G401 (cell line): ENCODE data around the gene NUDT17. TPM values are rescaled to one million over a fixed set of nuclear protein-coding genes. Genes with fewer than 3 reads are reported as not detected.
"Not testable (repeated sequence)": the region's sequence is repeated elsewhere in the genome, so short reads cannot be mapped to it uniquely, and the experiment has no call there.

Experiments used
- DNase-seq: peaks from one replicate; pipeline ENCODE4 v3.0.0-alpha.2; 2015; ENCODE audit warnings: low spot score
- in situ Hi-C: cut with HindIII; loops from 2 replicates; pipeline ENCODE4 v1.10.0; 2016; ENCODE audit warnings: low sequenced_read_pairs, mixed read lengths
- total RNA-seq: library from RNA; depleted of rRNA; stranded (reverse); fragments of >200 nt; shearing (Covaris generic); gene quantifications from 2 replicates; pipeline ENCODE4 v1.2.3, GENCODE V29; 2014; rRNA removed

NUDT17 gene, protein sequence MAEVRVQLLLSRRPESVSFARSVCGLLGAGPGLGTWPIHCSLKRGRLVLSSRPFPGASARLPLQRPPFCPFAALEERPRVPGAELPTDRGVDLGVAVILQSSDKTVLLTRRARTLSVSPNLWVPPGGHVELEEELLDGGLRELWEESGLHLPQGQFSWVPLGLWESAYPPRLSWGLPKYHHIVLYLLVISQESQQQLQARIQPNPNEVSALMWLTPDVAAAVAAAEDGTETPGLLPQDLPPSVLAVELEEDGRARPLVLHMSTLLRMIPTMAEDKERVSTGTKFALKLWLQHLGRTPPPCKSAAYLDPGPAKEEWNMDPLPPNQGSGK
- 3.1 and 3.6 TPM in 2 replicates for total RNA-seq

DNA sequence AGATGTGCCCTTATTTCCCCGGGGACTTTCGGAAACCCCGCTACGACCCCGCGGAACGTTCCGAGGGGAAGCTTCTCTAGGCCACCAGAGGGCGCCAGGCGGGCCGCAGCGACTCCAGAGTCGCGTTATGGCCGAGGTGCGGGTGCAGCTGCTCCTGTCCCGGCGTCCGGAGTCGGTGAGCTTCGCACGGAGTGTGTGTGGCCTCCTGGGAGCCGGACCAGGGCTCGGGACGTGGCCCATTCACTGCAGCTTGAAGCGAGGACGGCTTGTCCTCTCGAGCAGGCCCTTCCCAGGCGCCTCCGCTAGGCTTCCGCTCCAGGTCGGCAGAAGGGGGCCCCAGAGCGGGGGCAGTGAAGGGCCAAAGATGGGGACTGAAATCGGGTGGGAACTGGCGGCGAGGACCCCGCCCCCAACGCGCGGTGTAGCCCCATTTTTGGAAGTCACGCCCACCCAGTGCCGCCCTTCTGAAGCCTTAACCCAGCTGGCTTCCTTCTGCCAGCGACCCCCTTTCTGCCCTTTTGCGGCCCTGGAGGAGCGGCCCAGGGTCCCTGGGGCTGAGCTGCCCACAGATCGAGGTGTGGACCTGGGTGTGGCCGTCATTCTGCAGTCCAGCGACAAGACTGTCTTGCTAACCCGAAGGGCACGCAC, at the start of gene NUDT17:
TSS of gene NUDT17 (plus strand) at position 117 of the 648 bp plus-strand sequence. CDS start at position 128, 11 bp downstream.
- DNase-seq, result peak; percentile 76
- in situ Hi-C loops, result no loop called here

DNA sequence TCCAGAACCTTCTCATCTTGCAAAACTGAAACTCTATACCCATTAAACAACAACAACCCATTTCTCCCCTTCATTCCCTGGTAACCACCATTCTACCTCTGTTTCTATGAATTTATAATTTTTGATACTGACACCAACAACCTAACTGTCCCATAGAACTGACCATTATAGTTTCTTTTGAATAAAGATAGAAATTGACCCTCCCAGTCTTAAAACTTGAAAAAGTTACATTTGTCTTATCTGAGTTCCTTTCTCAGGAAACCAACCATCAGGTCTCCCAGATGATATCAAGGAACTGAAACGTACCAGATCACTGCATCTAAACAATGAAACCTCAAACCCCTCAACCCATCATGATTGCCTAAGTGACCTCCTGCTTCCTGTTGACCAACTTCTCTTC, 48.7 kb upstream of the NUDT17 start:
- DNase-seq, result no peak
- in situ Hi-C loops, result no loop called here

DNA sequence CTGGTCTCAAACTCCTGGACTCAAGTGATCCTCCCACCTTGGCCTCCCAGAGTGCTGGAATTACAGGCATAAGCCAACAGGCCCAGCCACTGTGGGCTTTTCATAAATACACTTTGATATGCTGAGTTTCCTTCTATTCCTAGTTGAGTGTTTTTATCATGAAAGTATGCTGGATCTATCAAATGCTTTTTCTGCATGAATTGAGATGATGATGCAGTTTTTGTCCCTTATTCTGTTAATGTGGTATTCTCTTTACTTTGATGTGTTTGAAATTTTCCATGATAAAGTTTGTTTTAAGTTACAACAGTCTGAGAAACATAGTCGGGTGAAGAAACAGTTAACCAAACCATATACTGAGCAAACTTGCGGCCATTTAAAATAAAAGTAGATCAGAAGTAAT, 45.6 kb upstream of the NUDT17 start:
- in situ Hi-C loops, result no loop called here
- DNase-seq, result no peak

DNA sequence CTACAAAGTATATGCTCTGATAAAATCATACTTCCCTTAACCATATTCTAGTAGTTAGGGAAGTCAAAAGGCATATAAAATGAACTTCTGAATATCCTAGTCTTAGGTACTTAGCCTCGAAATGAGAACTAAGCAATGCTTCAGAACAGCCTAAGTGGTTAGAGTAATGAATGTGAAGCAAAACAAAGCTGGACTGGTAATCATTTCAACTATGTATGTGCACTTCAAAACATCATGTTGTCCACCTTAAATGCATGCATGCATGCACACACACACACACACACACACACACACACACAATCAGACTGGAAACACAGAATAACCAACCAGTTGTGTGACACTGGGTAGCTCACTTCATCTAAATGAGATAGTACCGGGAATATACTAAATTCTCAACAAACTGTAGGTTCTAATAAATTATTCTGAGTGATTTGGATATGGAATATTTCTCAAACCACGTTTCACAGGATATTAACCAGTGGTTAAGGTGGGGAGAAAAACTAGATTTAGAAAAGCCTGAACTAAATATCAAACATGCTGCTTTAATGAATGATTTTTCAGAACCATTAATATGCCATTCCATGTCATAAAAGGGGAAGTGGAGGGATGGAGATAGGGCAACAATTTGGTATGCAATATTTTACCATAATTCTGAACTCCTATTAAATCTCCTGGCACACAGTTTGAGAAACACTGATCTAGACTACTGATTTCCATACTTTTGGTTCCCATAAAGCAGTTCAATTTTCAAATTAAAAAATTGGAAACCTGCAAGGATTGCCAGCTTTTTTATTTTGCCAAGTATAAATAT, 41.0 kb upstream of the NUDT17 start:
- in situ Hi-C loops, result no loop called here
- DNase-seq, result no peak

DNA sequence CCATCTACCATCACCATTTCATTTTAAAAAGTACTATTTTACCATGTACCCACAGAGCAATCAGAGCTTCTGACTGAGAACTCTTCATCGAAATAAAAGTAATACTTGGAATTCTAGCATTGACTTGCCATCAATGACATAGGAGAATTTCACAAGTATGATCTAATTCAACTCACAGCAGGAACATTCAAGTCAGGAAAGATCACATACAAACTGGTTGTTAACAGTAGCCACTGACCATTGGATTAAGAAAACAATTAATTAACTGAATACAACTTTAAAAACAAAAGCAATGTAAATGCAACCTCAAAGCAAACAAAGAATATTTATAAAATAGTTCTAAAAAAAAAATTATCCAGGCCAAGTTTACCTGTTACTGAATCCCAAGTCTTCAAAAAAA, 40.4 kb upstream of the NUDT17 start:
- DNase-seq, result no peak
- in situ Hi-C loops, result no loop called here

DNA sequence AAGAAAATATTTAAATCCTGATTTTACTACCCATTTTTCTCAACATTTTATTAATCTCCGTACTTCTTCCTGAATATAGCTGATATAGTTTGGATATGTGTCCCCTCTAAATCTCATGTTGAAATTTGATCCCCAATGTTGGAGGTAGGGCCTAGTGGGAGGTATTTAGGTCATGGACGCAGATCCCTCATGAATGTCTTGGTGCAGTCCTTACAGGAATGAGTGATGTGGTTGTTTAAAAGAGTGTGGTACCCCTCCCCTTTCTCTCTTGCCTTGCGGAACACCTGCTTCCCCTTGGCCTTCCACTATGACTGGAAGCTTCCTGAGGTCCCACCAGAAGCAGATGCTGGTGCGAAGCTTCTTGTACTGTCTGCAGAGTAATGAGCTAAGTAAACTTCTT, 39.0 kb upstream of the NUDT17 start:
- in situ Hi-C loops, result no loop called here
- DNase-seq, result no peak

DNA sequence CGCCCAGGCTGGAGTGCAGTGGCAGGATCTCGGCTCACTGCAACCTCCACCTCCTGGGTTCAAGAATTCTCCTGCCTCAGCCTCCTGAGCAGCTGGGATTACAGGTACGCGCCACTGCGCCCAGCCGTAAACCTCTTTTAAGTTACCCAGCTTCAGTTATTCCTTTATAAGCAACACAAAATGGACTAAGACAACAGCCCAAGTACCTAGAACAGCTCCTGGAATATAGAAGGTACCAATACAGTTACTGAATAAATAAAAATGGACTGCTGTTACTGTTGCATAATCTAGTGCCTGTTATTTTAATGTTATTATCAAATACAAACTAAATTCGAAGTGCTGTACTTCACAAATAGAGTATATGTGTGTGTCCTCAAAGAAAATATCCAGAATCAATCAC, 38.6 kb upstream of the NUDT17 start:
- in situ Hi-C loops, result no loop called here
- DNase-seq, result no peak

DNA sequence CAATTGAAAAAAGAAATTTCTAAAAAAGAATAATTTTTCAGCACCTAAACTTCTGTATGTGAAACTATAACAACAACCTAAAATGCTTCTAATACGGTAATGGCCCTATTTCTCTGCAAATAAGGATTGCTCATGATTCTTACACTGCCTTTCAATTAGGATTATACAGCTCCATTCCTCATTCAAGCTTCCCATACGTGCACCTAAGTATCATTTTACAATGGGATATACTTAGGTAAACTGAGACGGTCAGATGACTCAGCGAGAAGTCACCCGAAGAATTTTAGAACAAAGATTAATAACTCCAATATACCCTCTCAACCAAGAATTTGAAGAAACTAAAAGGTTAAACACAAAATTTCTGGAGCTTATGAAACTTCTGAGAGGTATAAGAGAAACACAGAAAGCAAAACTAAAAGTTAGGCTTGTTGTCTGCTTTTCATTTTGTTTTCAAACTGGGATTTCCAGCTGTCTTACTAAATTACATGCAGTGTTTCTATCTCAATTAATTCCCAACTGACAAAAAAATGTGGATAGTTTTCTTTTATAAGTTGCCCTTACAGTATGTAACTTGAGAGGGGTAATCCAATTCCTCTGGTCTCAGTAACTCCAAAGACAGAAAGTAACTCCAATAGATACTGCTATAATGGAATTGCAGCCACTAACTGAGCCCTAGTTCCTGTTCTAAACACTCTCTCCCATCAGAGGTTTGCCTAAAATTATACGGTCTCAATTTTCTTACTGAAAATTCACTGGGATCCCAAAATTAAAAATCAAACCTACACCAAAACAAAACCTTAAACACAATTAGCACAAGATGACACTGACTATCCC, 32.2 kb upstream of the NUDT17 start:
- in situ Hi-C loops, DNase-seq: not testable (repeated sequence)

DNA sequence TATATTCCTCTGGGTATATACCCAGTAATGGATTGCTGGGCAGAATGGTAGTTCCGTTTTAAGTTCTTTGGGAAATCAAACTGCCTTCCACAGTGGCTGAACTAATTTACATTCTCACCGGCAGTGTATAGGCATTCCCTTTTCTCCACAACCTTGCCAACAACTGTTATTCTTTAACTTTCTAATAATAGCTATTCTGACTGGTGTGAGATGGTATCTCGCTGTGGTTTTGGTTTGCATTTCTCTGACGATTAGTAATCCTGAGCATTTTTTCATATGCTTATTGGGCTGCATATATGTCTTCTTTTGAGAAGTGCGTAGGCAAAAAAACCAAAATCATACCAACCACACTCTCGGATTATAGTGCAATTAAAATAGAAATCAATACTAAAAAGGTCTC, 27.3 kb upstream of the NUDT17 start:
- in situ Hi-C loops, DNase-seq: not testable (repeated sequence)

DNA sequence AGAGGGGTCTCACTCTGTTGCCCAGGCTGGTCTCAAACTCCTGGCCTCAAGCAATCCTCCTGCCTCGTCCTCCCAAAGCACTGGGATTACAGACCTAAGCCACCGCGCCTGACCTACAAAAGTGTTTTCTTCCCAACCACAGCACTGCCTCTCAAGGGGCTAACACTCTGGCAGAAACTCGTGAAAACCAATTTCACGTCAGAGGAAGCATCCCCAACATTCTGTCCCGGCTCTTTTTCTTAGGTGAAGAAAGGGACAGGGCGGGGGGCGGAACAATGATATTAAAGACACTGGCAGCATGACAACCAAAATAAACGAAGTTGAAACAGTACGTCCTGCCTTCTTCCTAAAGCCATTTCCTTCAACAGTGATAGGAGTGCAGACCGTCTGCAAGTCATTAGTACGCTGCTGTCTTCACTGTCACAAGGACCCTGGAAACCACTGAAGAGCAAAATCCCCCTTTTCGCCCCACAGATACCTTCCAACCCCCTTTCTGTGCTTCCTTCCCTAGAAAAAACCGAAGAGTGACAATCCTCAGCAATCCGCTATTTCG, 22.6 kb upstream of the NUDT17 start:
- DNase-seq, in situ Hi-C loops: not testable (repeated sequence)

DNA sequence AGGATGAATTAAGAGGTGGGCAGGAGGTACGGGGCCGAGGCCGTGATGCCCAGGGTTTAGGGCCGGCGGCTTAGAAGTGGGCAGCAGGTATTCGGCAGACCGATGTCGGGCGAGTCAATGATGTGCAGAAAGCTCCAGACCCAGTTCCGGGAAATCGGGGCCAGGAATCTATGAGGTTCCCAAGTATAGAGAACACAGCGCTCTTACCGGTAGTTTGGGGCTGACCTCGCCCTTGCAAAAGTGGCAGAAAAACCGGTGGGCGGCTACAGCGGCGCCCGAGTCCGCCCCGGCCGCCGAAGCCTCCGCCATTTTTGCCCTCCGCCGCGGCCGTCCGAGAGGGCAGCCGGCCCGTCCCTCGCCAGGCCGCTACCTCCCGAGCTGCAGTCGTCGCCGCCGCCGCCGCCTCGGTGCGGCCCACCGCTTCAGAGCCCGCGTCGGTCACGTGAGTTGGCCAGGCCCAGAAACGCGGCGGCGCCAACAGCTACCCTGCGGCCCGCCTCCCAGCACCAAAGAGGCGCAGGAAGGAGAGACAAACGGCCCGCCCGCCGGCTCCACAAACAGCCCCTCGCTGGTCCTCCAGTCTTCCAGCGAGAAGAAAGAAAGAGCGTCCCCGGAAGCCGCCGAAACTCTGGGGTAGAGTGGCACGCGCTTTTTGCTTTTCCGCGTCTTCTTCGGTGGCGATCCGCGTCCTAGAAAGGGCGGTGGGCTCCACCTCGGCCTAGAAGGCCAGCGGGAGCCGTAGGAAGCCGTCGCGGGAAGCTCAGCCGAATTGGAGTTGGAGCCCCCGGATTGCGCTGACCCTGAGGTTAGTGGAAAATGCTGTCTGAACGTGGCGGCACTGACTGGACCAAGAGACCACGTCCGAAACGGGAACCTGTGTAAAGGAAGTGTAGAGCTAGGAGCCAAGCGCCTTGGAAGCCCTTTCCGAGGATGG, 21.6 kb upstream of the NUDT17 start, which contains the start of the genes POLR3C and RNF115:
TSS of gene POLR3C (plus strand) at position 636 of the 934 bp plus-strand sequence. CDS start 1,577 bp downstream, outside the sequence.
TSS of gene RNF115 (minus strand) at position 531 of the 934 bp plus-strand sequence. CDS start at position 309, 222 bp downstream.
- in situ Hi-C loops, result no loop called here
- DNase-seq, result peak; percentile 94

DNA sequence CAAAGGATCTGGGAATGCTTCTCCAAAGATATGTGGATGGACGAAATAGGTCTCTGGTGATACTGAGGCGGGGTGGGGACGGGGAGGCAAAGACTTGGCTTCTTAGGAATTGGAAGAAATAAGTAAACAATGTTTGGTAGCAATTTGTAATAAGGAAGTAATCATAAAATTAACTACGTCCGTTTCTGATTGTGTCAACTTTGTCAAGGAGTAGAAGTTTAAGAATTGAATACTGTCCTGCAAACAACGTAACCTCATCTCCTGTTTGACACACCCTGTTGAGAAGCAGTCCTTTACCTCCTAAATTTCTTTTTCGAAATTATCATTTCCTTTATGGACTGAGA, 21.0 kb upstream of the NUDT17 start:
- in situ Hi-C loops, result no loop called here
- DNase-seq, result no peak

DNA sequence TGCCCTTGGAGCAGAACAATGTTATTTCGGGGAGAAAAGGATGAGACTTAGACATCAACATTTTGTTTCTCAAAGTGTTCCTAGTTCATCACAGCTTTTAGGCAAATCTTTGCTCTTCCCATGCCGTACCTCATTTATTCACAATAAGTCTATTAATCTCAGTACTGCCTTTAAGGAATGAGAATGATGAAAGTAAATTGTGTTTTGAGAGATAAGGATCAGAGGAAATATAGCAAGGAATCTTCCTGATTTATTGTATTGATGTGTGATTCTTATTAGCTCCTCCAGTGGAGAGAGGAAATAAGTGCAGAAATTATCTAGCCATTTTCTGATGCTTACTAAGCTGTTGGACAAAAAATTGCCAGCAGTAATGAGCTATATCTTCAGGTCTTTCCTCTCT, 19.4 kb upstream of the NUDT17 start:
- DNase-seq, result no peak
- in situ Hi-C loops, result no loop called here

DNA sequence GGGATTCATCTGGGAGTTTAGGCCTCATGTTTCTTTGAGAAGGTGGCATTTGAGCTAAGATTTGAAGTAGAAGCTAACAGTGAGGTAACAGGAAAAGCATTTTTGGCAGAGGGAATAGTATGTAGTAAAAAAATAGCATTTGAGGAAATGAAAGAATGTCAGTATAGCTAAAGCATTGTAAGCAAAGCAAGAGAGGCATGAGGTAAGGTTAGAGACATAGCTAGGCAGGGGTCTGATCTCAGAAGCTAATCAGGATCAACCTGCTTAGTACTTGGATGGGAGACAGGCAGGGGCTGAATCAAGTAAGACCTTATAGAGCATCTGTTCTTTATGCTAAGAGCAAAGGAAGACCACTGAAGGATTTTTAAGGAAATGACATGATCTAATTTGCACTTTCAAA, 17.5 kb upstream of the NUDT17 start:
- in situ Hi-C loops, result no loop called here
- no peak for DNase-seq

DNA sequence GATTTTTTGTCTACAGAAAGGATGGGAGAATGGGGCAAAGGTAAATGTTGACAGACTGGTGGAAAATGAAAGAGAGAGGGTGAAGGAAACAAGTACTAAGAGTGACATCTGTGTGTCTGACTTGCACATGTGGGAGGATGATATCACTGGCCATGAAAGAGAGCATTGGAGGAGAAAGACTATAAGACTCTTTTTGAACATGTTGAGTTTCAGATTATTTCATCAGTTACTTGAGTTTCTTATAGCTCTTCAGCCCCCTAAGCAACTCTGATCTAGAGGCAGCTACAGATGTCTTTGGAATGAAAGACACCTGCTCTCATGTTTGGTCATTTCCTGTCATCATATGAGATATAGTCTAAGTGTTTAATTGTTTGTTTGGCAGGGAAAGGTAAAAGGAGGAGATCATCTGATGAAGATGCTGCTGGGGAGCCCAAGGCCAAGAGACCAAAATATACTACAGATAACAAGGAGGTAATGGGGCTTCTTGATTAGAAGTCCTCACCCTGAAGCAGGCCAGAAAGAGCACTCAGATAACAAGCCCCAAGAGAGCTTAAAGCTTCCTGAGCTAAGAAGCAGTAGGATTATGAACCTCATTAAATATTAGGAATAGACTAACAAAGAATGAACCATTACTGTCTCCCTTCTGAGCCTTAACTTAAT, 16.9 kb upstream of the NUDT17 start:
- in situ Hi-C loops, result no loop called here
- no peak for DNase-seq

DNA sequence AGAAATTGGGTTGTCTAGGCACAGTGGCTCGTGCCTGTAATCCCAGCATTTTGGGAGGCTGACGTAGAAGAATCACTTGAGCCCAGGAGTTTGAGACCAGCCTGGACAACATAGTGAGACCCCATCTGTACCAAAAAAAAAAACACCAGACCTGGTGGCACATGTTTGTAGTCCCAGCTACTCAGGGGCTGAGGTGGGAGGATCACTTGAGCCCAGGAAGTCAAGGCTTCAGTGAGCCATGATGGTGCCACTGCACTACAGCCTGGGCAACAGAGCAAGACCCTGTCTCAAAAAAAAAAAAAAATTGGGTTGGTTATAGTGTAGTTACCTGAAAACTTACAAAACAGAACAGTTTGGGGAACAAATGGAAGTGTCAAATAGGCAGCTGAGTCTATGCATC, 14.6 kb upstream of the NUDT17 start:
- in situ Hi-C loops, DNase-seq: not testable (repeated sequence)

DNA sequence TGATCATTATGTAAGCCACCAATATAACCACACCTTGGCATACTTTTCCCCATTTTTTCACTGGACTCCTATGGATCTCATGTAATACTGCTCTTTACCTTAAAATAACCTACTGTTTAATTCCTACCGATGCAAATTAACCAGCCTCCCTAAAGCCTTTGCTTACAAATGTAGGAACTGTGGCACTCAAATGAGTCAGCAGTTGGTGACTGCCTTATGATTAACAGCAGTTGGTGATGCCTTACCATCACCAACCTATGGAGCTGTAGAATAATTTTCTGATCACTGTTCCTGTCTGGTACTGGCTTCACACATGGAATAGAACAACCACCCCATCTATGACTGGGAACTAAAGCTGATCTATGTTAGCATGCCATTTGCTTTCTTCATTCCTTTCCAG, 7.8 kb upstream of the NUDT17 start:
- in situ Hi-C loops, result no loop called here
- DNase-seq, result no peak
